ENCODE measurements around the gene ODAD4.
A peak's percentile ranks its signal among the peaks of the same experiment; 100 is the strongest.
"Not testable (repeated sequence)": the region's sequence is repeated elsewhere in the genome, so short reads cannot be mapped to it uniquely, and the experiment has no call there.

The ODAD4 gene

DNA sequence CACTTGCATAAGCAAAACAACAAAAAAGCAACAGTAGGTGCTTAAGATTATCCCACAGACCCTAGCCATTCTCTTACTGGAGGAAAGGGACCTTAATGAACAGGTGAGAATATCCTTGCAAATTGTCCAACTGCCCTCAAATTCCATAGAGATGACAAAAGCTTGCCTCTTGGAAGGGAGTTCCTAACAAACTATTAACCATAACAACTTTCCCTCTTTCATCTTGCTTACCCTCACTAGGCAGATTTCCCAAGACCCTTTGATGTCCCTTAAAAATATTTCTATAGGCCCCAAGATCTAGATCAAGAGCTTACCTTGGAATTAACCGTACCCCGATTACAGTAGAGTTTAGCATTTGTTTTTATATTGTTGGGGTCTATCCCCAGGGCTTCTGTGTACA is 58.0 kb downstream of the ODAD4 start:
- H3K27me3 Mint-ChIP-seq: no peaks in the 10 kb centered on the region
- peaks cover 22% of the 10 kb centered on the region for H3K4me1 Mint-ChIP-seq
- ATAC-seq: no peak
- peaks cover 77% of the 10 kb centered on the region for H3K36me3 Mint-ChIP-seq
- H3K27ac Mint-ChIP-seq: peak overlapping the region; percentile 48
- H3K4me3 Mint-ChIP-seq: no peak overlapping the region
- no peaks in the 10 kb centered on the region for H3K9me3 Mint-ChIP-seq

DNA sequence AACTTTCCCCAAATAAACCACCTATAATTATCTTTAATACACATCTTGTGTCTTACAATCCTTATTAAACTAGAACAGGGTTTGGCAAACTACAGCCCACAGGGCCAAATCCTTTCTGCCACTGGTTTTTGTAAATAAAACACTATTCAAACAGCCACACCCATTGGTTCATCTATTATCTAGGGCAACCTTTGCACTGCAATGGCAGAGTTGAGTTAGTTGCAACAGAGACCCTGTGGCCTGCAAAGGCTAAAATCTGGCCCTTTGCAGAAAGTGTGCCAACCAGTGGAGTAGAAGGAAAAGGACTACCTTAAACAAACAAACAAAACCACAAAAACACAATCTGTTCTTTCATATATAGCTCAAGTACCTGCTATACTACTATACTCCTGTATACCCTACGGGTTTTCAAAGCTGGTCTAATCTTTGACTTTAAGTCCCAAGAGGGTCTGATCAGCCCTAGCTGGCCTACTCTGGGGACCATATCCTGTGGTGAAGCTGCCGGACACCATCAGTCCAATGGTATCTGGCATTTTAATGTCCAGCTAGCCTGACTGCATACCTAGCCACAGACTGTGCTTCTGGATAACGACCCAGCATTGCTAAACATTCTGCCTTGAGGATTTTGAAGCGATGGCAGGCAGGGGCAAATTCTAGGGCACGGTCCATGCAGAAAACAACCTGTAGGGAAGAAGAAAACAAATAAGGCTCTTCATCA is 59.4 kb downstream of the ODAD4 start:
- no peak overlapping the region for H3K27ac Mint-ChIP-seq
- H3K36me3 Mint-ChIP-seq: peaks cover 63% of the 10 kb centered on the region
- no peak for ATAC-seq
- no peak overlapping the region for H3K4me3 Mint-ChIP-seq
- H3K9me3 Mint-ChIP-seq: no peaks in the 10 kb centered on the region
- no peaks in the 10 kb centered on the region for H3K27me3 Mint-ChIP-seq
- H3K4me1 Mint-ChIP-seq: peaks cover 15% of the 10 kb centered on the region

DNA sequence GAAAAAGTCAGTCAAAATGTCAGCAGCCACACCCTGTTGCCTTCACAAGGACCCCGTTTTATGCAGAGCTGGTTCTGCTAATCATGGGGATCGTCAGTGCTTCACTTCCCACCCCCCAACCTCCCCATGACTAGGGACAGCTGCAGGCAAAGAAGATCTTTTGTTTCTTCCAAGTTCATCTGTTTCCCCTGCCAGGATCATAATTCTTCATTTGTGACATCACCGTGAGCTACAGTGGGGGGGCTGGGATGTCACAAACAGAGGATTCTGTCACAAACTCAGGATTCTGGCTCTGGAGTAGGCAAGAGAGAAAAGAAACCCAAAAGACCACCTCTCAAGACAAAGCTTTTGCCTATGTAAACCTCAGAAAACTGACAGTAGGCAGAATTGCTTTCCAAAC is 62.2 kb downstream of the ODAD4 start:
- no peaks in the 10 kb centered on the region for H3K27me3 Mint-ChIP-seq
- H3K4me1 Mint-ChIP-seq: peaks cover 27% of the 10 kb centered on the region
- no peak overlapping the region for H3K27ac Mint-ChIP-seq
- no peak overlapping the region for H3K4me3 Mint-ChIP-seq
- H3K36me3 Mint-ChIP-seq: peaks cover 59% of the 10 kb centered on the region
- H3K9me3 Mint-ChIP-seq: no peaks in the 10 kb centered on the region
- ATAC-seq: no peak

DNA sequence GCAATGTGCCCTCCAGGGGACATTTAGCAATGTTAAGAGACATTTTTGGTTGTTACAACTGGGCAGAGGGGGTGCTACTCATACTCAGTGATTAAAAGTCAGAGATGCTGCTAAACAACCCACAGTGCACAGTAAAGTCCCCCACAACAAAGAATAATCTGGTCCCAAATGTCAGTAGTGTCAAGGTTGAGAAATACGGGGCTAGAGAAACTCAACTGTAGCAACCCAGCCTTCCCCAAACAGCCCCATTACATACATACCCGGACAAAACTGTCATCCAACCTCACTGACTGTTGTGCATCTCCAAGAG is 66.4 kb downstream of the ODAD4 start:
- Mint-ChIP-seq H3K36me3 (peaks cover 47% of the 10 kb centered on the region), H3K27ac (peak overlapping the region; percentile 87), H3K4me3 (peak overlapping the region; percentile 69), H3K27me3 (no peaks in the 10 kb centered on the region), H3K4me1 (peaks cover 17% of the 10 kb centered on the region), H3K9me3 (no peaks in the 10 kb centered on the region)
- peak; percentile 26 for ATAC-seq

DNA sequence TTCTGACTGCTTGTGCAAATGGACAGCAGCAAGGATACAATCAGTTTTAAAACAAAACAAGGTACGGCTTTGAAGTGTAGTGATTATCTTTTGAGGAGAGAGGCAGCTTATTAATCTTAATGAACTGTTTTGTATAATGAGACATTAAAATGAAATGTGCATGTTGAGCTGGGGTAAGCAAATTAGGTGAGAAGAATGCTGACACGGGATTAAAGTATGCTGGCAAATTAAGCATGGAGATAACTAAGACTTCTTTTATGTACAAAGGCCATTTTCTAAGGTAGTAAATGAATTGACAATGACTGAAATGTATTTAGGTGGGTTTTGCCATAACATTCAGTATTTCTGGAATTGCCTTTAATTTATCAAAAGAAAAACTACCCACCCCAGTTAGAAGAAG is 68.1 kb downstream of the ODAD4 start:
- Mint-ChIP-seq H3K4me3 (no peak overlapping the region), H3K27me3 (no peaks in the 10 kb centered on the region), H3K36me3 (peaks cover 51% of the 10 kb centered on the region), H3K27ac (peak overlapping the region; percentile 87), H3K4me1 (peaks cover 17% of the 10 kb centered on the region), H3K9me3 (no peaks in the 10 kb centered on the region)
- no peak for ATAC-seq

DNA sequence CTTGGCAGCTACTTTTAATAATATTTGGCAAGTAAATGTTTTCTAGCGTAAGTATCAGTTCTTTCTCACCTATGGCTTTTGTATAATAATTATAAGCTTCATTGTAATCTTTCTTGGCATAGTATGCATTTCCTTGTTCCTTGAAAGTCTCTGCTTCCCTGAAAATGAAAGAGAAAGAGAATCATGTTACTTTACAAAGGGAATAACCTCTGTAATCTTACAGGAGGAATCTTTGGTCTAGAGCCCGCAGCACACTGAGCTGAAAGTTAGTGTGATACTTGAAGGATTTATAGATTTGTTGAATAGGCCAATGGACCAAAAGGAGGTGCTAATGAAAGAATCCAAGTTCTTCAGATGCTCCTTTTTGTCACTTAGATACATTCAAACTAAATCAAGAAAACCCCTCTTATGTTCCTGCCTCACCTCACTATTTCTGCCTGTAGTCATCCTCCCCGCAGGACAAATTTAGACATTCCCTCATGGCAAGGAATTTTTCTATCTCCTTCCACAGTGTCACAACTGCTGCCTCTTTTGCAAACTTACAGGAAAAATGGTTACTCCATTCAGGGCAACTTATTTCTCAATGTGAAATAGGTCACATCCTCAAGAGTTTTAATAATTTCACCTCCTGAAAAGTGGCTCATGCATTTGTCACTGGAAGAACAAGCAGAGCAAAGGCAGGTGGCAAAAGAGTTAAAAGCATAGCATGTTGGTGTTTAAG is 70.2 kb downstream of the ODAD4 start:
- Mint-ChIP-seq H3K4me1 (peaks cover 24% of the 10 kb centered on the region), H3K4me3 (no peak overlapping the region), H3K36me3 (peaks cover 51% of the 10 kb centered on the region), H3K9me3 (no peaks in the 10 kb centered on the region), H3K27me3 (no peaks in the 10 kb centered on the region), H3K27ac (peak overlapping the region; percentile 52)
- no peak for ATAC-seq

DNA sequence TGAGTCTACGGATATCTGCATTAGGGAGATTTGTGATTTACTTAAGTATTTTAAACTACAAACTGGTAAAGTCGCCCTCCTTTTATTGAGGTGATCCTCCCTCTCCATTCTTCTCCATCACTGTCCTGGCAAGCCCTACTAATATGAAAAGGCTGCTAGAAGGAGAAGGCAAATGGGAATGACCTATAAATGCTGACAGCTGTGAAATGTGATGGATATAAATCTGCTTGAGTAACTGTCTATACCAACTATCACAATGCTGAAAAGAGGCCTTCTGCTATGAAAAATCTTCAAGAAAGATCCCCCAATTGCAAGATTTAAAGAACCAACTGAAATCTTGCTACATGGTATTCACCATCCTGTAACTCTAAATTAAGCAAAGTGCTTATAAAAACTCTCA is 71.3 kb downstream of the ODAD4 start:
- no peaks in the 10 kb centered on the region for H3K9me3 Mint-ChIP-seq
- H3K27ac Mint-ChIP-seq: no peak overlapping the region
- peaks cover 13% of the 10 kb centered on the region for H3K4me1 Mint-ChIP-seq
- H3K27me3 Mint-ChIP-seq: no peaks in the 10 kb centered on the region
- no peak overlapping the region for H3K4me3 Mint-ChIP-seq
- peaks cover 40% of the 10 kb centered on the region for H3K36me3 Mint-ChIP-seq
- no peak for ATAC-seq

DNA sequence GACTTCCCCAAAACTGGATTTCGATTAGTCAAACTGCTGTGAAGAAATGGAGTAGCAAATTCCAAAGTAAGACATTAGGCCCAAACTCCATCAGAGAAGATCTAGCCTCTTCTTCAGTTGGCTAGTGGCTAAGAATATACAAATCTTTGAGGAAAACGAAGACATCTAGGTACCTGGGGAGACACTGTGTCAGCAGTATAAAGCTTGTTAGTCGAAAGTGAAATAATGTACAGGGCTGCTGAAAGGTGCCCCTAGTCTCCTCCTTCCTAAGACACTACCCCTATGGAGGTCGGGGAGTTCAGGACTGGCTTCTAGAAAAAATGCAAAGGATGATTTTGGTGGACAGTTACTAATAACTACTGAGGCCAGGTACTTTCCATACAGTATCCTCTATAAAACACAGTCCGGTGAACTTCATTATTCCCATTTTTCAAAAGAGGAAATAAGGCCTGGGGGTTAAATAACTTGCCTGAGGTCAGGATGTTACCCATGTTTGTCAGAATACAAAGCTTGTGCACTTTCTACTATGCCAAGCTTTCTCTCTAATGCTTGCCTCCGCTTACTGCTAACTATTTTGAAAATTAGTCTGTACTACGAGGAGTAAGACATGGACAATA is 71.9 kb downstream of the ODAD4 start:
- no peaks in the 10 kb centered on the region for H3K9me3 Mint-ChIP-seq
- H3K36me3 Mint-ChIP-seq: peaks cover 39% of the 10 kb centered on the region
- ATAC-seq: no peak
- H3K27ac Mint-ChIP-seq: no peak overlapping the region
- H3K4me1 Mint-ChIP-seq: peaks cover 12% of the 10 kb centered on the region
- no peak overlapping the region for H3K4me3 Mint-ChIP-seq
- no peaks in the 10 kb centered on the region for H3K27me3 Mint-ChIP-seq

DNA sequence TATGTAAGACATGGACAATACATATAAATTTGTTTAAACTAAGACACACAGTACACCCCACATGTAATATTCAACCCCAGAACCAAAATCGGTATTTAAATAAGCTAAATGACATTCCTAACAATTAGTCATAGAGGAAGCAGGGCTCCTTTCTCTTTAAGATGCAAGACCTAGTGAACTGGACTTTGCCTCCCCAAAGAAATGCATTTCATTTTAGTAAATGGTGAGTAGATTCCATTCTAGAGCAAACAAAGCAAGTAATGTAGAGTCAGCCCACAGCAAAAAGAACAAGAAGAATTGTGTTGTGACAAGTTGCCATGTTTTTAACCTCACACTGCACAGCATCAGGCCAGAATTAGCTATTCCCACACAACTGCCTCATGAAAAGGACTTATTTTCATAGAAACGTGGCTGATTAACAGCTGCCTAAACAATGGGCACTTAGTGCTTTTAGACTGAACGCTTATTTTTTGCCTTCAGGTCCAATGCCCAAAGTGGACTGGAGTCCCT is 72.4 kb downstream of the ODAD4 start:
- peaks cover 13% of the 10 kb centered on the region for H3K4me1 Mint-ChIP-seq
- ATAC-seq: no peak
- no peaks in the 10 kb centered on the region for H3K27me3 Mint-ChIP-seq
- H3K4me3 Mint-ChIP-seq: no peak overlapping the region
- no peaks in the 10 kb centered on the region for H3K9me3 Mint-ChIP-seq
- no peak overlapping the region for H3K27ac Mint-ChIP-seq
- H3K36me3 Mint-ChIP-seq: peaks cover 40% of the 10 kb centered on the region

DNA sequence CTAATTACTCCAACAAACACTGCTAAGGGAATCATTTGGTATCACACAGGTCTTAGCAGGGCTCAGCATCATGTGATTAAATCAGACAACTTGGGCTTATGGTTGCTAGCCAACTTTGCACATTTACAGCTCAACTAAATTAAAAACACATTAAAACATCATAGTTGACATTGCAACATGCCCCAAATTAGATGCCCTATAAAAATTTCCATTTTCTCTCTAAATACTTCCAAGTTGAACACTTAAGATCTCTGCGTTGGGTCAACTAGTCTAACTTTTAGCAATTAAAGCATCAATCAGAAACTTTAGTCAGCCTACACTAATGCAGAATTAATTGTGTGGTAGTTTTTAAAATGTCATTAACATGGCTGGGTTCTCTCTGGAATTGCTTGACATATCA is 74.7 kb downstream of the ODAD4 start:
- Mint-ChIP-seq H3K9me3 (no peaks in the 10 kb centered on the region), H3K36me3 (peaks cover 35% of the 10 kb centered on the region), H3K4me1 (peaks cover 27% of the 10 kb centered on the region), H3K27ac (no peak overlapping the region), H3K4me3 (no peak overlapping the region), H3K27me3 (no peaks in the 10 kb centered on the region)
- ATAC-seq: no peak

DNA sequence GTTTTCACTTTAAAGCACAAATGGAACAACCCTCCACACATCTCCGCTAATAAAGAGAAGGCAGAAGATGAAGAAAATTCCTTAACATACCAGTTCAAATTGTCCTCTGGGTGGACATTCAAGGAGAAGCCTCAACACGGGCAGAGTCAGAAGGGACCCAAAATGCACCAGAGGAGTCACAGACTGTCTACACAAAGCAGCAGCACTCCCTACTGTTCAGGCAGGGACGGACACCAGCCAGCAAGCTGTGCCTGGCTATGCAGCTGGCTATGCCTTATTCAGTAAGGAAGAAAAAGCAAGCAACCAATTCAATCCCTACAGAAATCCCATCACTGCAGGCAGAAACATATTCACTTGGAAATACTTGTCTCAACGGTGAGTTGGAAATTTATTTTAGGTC is 78.8 kb downstream of the ODAD4 start:
- Mint-ChIP-seq H3K9me3 (no peaks in the 10 kb centered on the region), H3K27me3 (no peaks in the 10 kb centered on the region), H3K27ac (no peak overlapping the region), H3K4me3 (no peak overlapping the region), H3K36me3 (peaks cover 14% of the 10 kb centered on the region), H3K4me1 (peaks cover 63% of the 10 kb centered on the region)
- ATAC-seq: no peak

DNA sequence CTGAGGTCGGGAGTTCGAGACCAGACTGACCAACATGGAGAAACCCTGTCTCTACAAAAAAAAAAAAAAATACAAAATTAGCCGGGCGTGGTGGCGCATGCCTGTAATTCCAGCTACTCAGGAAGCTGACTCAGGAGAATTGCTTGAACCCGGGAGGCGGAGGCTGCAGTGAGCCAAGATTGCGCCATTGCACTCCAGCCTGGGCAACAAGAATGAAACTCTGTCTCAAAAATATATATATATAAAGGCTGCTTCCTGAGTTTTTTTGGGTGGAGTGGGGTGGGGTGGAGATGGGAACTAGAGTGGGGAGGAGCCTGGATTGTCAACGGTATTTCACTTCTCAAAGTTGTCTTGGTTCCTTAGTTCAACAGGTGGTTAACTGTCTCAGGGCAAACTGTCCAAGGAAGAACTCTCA is 79.9 kb downstream of the ODAD4 start:
- H3K4me3 Mint-ChIP-seq, ATAC-seq, H3K27ac Mint-ChIP-seq, H3K9me3 Mint-ChIP-seq, H3K27me3 Mint-ChIP-seq: not testable (repeated sequence)
- Mint-ChIP-seq H3K4me1 (peaks cover 64% of the 10 kb centered on the region), H3K36me3 (peaks cover 14% of the 10 kb centered on the region)

DNA sequence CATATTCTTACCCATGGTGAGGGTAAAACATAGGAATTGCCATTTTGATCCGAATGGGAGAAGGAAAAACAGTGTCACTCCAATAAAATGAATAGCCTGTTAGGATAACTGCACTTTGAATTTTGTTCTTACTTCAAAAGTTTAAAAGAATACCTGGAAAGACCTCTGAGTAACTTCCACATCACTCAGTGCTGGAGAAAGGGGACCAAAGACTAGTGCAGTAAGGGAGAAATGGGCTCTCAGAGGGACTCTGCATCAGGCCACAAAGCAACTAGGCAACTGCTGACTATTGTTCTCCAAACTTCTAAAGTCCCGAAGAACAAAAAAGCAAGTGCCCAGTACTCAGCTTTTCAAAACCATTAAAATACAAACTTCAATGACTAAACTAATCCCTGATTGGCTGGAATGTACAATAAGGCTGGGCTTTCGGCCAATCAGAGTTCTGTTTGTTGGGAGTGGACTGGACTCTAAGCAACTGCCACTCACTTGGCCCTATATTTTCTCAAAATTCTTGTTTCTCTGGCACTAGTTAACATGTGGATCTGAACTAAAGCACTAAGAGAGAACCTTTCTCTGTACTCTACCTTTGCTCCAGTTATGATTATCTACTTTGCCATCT is 80.6 kb downstream of the ODAD4 start:
- peaks cover 69% of the 10 kb centered on the region for H3K4me1 Mint-ChIP-seq
- H3K4me3 Mint-ChIP-seq: no peak overlapping the region

DNA sequence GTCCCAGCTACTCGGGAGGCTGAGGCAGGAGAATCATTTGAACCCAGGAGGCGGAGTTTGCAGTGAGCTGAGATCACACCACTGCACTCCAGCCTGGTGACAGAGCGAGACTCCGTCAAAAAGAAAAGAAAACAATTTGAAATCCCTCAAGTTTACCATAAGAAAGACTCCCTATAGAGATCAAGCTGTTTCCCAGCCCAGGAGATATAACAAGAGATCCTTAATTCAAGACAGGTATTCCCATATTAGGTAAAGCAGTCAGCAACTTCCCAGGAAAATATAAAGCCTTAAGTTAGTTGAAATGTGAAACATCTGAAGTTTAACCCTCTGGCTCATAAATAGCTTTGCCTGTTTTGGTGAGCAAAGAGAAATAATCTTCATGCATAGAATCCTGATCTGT is 81.9 kb downstream of the ODAD4 start:
- ATAC-seq, H3K27me3 Mint-ChIP-seq, H3K4me3 Mint-ChIP-seq, H3K27ac Mint-ChIP-seq, H3K36me3 Mint-ChIP-seq, H3K9me3 Mint-ChIP-seq: not testable (repeated sequence)
- H3K4me1 Mint-ChIP-seq: peaks cover 70% of the 10 kb centered on the region

More for the DNA sequence above, 80.6 kb downstream of the ODAD4 start:
- H3K27me3 Mint-ChIP-seq: no peaks in the 10 kb centered on the region
- no peak overlapping the region for H3K27ac Mint-ChIP-seq
- H3K9me3 Mint-ChIP-seq: no peaks in the 10 kb centered on the region
- no peak for ATAC-seq
- H3K36me3 Mint-ChIP-seq: peaks cover 14% of the 10 kb centered on the region

DNA sequence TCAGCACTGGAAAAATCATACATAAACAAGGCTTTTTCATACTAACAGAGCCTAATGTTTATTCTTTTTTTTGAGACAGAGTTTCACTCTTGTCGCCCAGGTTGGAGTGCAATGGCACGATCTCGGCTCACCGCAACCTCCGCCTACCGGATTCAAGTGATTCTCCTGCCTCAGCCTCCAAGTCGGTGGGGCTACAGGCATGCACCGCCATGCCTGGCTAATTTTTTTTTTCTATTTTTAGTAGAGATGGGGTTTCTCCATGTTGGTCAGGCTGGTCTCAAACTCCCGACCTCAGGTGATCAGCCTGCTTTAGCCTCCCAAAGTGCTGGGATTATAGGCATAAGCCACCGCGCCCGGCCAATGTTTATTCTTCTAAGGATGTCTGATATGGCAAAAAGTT is 83.3 kb downstream of the ODAD4 start:
- not testable (repeated sequence) for H3K27me3 Mint-ChIP-seq, H3K36me3 Mint-ChIP-seq, ATAC-seq, H3K27ac Mint-ChIP-seq, H3K4me3 Mint-ChIP-seq, H3K9me3 Mint-ChIP-seq
- peaks cover 82% of the 10 kb centered on the region for H3K4me1 Mint-ChIP-seq
